GM12801 (cell line): ENCODE results near the gene R3HCC1L.

Experiments
- TF ChIP-seq, protein P1 (sequence below): IDR thresholded peaks from one replicate; pipeline ENCODE4 v1.5.1; 2011; ENCODE audit warnings: control low read depth; ENCODE audit not compliant: insufficient read length; ENCODE audit errors: extremely low read depth

The R3HCC1L gene

GRCh38 chr10:98272245-98272644, 137.8 kb downstream of the R3HCC1L start:
- TF ChIP-seq, protein P1, sequence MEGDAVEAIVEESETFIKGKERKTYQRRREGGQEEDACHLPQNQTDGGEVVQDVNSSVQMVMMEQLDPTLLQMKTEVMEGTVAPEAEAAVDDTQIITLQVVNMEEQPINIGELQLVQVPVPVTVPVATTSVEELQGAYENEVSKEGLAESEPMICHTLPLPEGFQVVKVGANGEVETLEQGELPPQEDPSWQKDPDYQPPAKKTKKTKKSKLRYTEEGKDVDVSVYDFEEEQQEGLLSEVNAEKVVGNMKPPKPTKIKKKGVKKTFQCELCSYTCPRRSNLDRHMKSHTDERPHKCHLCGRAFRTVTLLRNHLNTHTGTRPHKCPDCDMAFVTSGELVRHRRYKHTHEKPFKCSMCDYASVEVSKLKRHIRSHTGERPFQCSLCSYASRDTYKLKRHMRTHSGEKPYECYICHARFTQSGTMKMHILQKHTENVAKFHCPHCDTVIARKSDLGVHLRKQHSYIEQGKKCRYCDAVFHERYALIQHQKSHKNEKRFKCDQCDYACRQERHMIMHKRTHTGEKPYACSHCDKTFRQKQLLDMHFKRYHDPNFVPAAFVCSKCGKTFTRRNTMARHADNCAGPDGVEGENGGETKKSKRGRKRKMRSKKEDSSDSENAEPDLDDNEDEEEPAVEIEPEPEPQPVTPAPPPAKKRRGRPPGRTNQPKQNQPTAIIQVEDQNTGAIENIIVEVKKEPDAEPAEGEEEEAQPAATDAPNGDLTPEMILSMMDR: no peak

GRCh38 chr10:98272656-98273055, 138.2 kb downstream of the R3HCC1L start:
- TF ChIP-seq, protein P1: no peak

GRCh38 chr10:98273057-98273850, 138.8 kb downstream of the R3HCC1L start:
- TF ChIP-seq, protein P1: no peak

GRCh38 chr10:98274562-98274961, 140.1 kb downstream of the R3HCC1L start:
- TF ChIP-seq, protein P1: no peak

DNA sequence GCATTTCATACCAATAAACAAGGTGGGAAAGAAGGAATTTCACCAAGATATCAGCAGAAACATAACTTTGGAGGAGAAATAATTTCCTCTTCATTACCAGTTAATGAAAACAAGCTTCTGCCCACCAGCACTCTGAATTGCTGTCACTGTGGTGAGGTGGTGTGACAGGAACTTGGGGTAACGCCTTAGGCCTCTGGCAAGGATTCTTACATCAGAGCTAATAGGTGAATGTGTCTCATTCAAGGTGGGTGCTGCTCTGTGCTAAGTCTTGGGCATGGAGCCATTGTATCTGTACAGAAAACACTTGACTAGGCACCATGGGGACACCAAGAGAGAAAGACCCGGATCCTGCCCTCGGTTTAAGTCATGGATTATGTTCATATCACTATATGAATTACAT, 141.9 kb downstream of the R3HCC1L start:
- TF ChIP-seq, protein P1: no peak

GRCh38 chr10:98285416-98285815, 151.0 kb downstream of the R3HCC1L start:
- TF ChIP-seq, protein P1: no peak

DNA sequence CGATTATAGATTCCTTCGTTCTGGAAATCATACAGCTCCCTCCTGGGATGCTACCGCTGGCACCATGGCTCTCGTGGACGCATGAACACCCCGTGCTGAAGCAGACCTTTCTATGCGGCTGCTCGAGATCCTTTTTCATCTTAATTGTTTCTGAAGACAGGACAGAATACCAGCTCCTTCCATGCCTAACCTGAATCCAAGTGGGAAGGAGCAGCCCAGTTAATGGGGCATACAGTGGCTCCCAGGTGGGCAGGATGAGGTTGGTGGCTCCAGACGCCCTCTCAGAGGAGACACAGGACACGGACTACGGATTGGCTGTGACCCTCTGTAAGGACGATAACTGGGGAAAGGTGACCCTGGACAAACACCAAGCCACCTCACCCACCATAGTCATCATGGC, 152.0 kb downstream of the R3HCC1L start:
- TF ChIP-seq, protein P1: no peak
